HepG2 (cell line): ENCODE data around the gene DOCK4. TPM values are rescaled to one million over a fixed set of nuclear protein-coding genes. Genes with fewer than 3 reads are reported as not detected.

ENCODE experiments used
- ATAC-seq: fragments of 200-7000 bp; cut with Tn5 transposase; 3 replicates; pipeline ENCODE4 v1.9.1; 2020; ENCODE audit warnings: mild to moderate bottlenecking, moderate library complexity
- BruUV-seq: library from RNA; stranded (reverse); fragments of 400-500 nt; replicated peaks from 2 replicates; lab custom pipeline; 2021; lab: Mats Ljungman, UMichigan
- CTCF ChIA-PET: fragments of 300-600 bp; formaldehyde crosslinking; extraction: SDS; loops from one replicate; lab custom pipeline; 2021; ENCODE audit warnings: low total read pairs, inconsistent platforms, low intra/inter-chr PET ratio; lab: Yijun Ruan, JAX
- POLR2A ChIA-PET: fragments of 350-600 bp; sonication (Branson Sonifier 250); formaldehyde crosslinking; loops from one replicate; lab custom pipeline; 2020; ENCODE audit warnings: antibody characterized with exemption, inconsistent platforms; lab: Yijun Ruan, JAX
- DNase-seq: peaks from one replicate; pipeline ENCODE4 v3.0.0-alpha.2; 2015; ENCODE audit warnings: low spot score
- FAIRE-seq: peaks from 3 replicates; lab custom pipeline; 2011; peaks lifted over from hg19 to GRCh38; lab: Jason Lieb, UNC
- H2AFZ ChIP-seq: one replicate; pipeline ENCODE4 v1.6.1; 2011; ENCODE audit warnings: low read length, inconsistent platforms
- H3K27ac ChIP-seq: fragments of 300-600 bp; 3 replicates; pipeline ENCODE4 v1.8.0; 2011; ENCODE audit warnings: mixed run types, mild to moderate bottlenecking, mixed read lengths, low read length, inconsistent platforms; ENCODE audit not compliant: insufficient read depth; ENCODE audit errors: extremely low read length
- H3K27me3 ChIP-seq, 2 experiments: fragments of 200-600 bp in 1 of 2; 2 replicates in 1 of 2; 3 replicates in 1 of 2; pipeline versions ENCODE4 v1.6.0 to v1.8.0; 2011; ENCODE audit warnings: low read length in 2 of 2, mild to moderate bottlenecking in 2 of 2, moderate library complexity in 2 of 2, inconsistent platforms in 1 of 2; ENCODE audit not compliant: insufficient read depth in 2 of 2, control insufficient read depth in 1 of 2
- H3K36me3 ChIP-seq, 2 experiments: fragments of 200-600 bp in 1 of 2; replicated peaks in 1 of 2; 2 replicates in 1 of 2; 3 replicates in 1 of 2; pipeline versions ENCODE4 v1.5.1 to v1.8.0; 2011; ENCODE audit warnings: low read length in 2 of 2, inconsistent platforms in 1 of 2; ENCODE audit not compliant: insufficient read depth in 2 of 2, control insufficient read depth in 1 of 2
- H3K4me1 ChIP-seq: 2 replicates; pipeline ENCODE4 v1.5.1; 2012; ENCODE audit warnings: low read length, inconsistent platforms; ENCODE audit not compliant: insufficient read depth
- H3K4me2 ChIP-seq: 2 replicates; pipeline ENCODE4 v1.6.0; 2011; ENCODE audit warnings: low read depth, low read length, inconsistent platforms
- H3K4me3 ChIP-seq, 3 experiments: fragments of 200-600 bp in 1 of 3; sonication (generic), shearing (Covaris generic) in 1 of 3; replicated peaks in 1 of 3; 2 replicates each; pipeline ENCODE4 v1.5.1; 2011 to 2016; ENCODE audit warnings: low read length in 3 of 3, inconsistent platforms in 2 of 3, low read depth in 2 of 3, mild to moderate bottlenecking in 2 of 3, control low read depth in 1 of 3, mixed read lengths in 1 of 3; ENCODE audit not compliant: insufficient read depth in 1 of 3
- H3K79me2 ChIP-seq: one replicate; pipeline ENCODE4 v1.6.1; 2011; ENCODE audit warnings: low read length, inconsistent platforms; ENCODE audit not compliant: insufficient read depth
- H3K9ac ChIP-seq: 2 replicates; pipeline ENCODE4 v1.6.0; 2011; ENCODE audit warnings: mild to moderate bottlenecking, low read depth, low read length, inconsistent platforms; ENCODE audit not compliant: insufficient read depth
- H3K9me3 ChIP-seq: 2 replicates; pipeline ENCODE4 v1.5.1; 2012; ENCODE audit warnings: mild to moderate bottlenecking, low read length
- H4K20me1 ChIP-seq: 2 replicates; pipeline ENCODE4 v1.6.0; 2011; ENCODE audit warnings: inconsistent platforms, mild to moderate bottlenecking, low read length, moderate library complexity; ENCODE audit not compliant: insufficient read depth
- ATAD3A ChIP-seq: sonication (generic); formaldehyde crosslinking; IDR thresholded peaks from 2 replicates; pipeline ENCODE4 v1.4.0; 2020; ENCODE audit warnings: missing genetic modification reagents
- NFE2L2 ChIP-seq: fragments of 150-350 bp; IDR thresholded peaks from 2 replicates; pipeline ENCODE4 v1.6.1; 2014; ENCODE audit warnings: low read length
- SRY ChIP-seq: sonication (generic); formaldehyde crosslinking; IDR thresholded peaks from 2 replicates; pipeline ENCODE4 v1.8.0; 2022; ENCODE audit warnings: mild to moderate bottlenecking, missing genetic modification reagents
- TMF1 ChIP-seq: sonication (generic); formaldehyde crosslinking; IDR thresholded peaks from 2 replicates; pipeline ENCODE4 v1.8.1; 2022; ENCODE audit warnings: low read depth, missing genetic modification reagents
- TP53 ChIP-seq: sonication (generic); formaldehyde crosslinking; conservative IDR thresholded peaks from 2 replicates; pipeline ENCODE4 v1.4.0; 2020; ENCODE audit warnings: missing genetic modification reagents
- ZNF615 ChIP-seq: sonication (generic); formaldehyde crosslinking; IDR thresholded peaks from 2 replicates; pipeline ENCODE4 v1.5.0; 2020; ENCODE audit warnings: mild to moderate bottlenecking, missing genetic modification reagents, borderline replicate concordance
- WGBS: methylation state at CpG from one replicate; pipeline ENCODE4 v1.1.6; 2017; ENCODE audit warnings: low lambda C conversion rate; 5-methylcytosine and 5-hydroxymethylcytosine counted together
- in situ Hi-C: cut with HindIII; loops from 2 replicates; pipeline ENCODE4 v1.10.0; 2017; ENCODE audit warnings: low pct_unique_long_range_greater_than_20kb; ENCODE audit not compliant: extremely low pct_ligation_motif_present
- intact Hi-C: fragments of 100-400 bp; cut with micrococcal nuclease; formaldehyde crosslinking; loops from one replicate; pipeline ENCODE4 v1.10.0; 2022; ENCODE audit not compliant: unreplicated experiment
- polyA plus RNA-seq, 8 experiments: library from polyadenylated mRNA; depleted of rRNA in 3 of 8; stranded (reverse) in 7 of 8; unstranded in 1 of 8; fragments of >200 nt; fragmentation: Illumina TruSeq in 4 of 8; extraction: Trizol in 4 of 8; gene quantifications; 2 replicates each; pipeline versions ENCODE4 v1.2.1 to v1.2.3, GENCODE V29; 2011 to 2016; ENCODE audit warnings: low read depth in 4 of 8, missing spikeins in 1 of 8, mixed read lengths in 1 of 8; ENCODE audit not compliant: insufficient read depth in 1 of 8
- total RNA-seq, 5 experiments: library from RNA; depleted of rRNA; stranded (reverse); fragments of >200 nt; fragmentation: Illumina TruSeq; extraction: Trizol; gene quantifications; 2 replicates each; pipeline ENCODE4 v1.2.3, GENCODE V29; 2016; ENCODE audit warnings: low read depth in 1 of 5
- TF ChIP-seq, protein P1 (sequence below): sonication (generic); formaldehyde crosslinking; IDR thresholded peaks from 2 replicates; pipeline ENCODE4 v1.5.0; 2020; ENCODE audit warnings: missing genetic modification reagents
- TF ChIP-seq, protein P2 (sequence below): IDR thresholded peaks from 2 replicates; pipeline ENCODE4 v1.6.1; 2016; ENCODE audit warnings: control low read depth
- TF ChIP-seq, protein P3 (sequence below): sonication (generic); formaldehyde crosslinking; IDR thresholded peaks from 2 replicates; pipeline ENCODE4 v1.4.0; 2020; ENCODE audit warnings: missing genetic modification reagents, borderline replicate concordance
- TF ChIP-seq, protein P4 (sequence below): sonication (generic); formaldehyde crosslinking; IDR thresholded peaks from 2 replicates; pipeline ENCODE4 v1.8.0; 2023; ENCODE audit warnings: mild to moderate bottlenecking, missing genetic modification reagents

Gene DOCK4
- total and polyA plus RNA-seq, 2 of the 13 experiments (the other 11 are each of a cell fraction or from before 2014, with no cell fraction given): 13.5 to 17.4 TPM

DNA sequence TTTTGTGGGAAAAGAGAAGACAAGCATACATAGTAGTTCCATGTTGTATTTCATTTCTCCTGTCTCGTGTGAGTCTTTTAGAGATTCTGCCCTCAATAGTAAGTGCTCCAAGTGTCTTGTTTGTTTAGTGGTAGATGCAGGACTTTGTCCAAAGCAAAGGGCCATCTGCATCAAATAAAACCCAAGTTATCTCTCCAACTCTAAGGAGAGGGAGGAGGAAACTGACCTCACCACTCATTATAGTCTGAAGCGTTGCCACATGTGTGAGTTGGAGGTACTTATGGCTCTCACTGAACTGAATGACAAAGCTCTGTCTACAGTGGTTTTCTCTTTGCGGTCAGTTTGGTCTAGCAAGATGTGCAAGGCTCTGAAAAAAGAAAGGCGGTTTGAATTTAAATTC is 272.6 kb downstream of the DOCK4 start:
- intact Hi-C loops: loop anchor here (5.0 kb wide), 1 partner anchor 274 kb away; the partner anchor contains the start of genes DOCK4 and ZNF277
- BruUV-seq: no TSS peak
- Histone ChIP-seq H3K36me3 (peaks cover 6 to 19% of the 10 kb centered on the region in 2 experiments; a peak in 4 of 5 replicates), H4K20me1 (no peaks in the 10 kb centered on the region), H3K9me3 (no peaks in the 10 kb centered on the region), H3K4me1 (peaks cover 44% of the 10 kb centered on the region), H3K4me3 (no peak overlapping the region), H3K4me2 (no peak overlapping the region), H3K79me2 (no peaks in the 10 kb centered on the region), H3K27ac (no peak overlapping the region), H3K9ac (no peak overlapping the region), H2AFZ (no peak overlapping the region), H3K27me3 (no peaks in the 10 kb centered on the region)
- 90% methylated on average over 4 of the region's 4 CpGs for WGBS
- DNase-seq: no peak
- in situ Hi-C loops: no loop called here
- no peak for ATAC-seq
- no peak for FAIRE-seq
- CTCF ChIA-PET: no interaction called here
- TF ChIP-seq TMF1 (CRISPR knock-in tag) (no peak), SRY (CRISPR knock-in tag) (no peak), TP53 (no peak), ZNF615 (CRISPR knock-in tag) (no peak), ATAD3A (CRISPR knock-in tag) (no peak), NFE2L2 (no peak)
- TF ChIP-seq, protein P1, sequence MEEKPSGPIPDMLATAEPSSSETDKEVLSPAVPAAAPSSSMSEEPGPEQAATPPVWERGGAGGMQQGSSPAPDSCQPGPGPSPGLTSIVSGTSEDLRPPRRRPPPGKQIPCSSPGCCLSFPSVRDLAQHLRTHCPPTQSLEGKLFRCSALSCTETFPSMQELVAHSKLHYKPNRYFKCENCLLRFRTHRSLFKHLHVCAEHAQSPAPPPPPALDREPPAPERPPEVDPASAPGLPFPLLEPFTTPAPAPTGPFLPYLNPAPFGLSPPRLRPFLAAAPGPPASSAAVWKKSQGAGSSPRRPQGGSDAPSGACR (CRISPR knock-in tag): no peak
- TF ChIP-seq, protein P2, sequence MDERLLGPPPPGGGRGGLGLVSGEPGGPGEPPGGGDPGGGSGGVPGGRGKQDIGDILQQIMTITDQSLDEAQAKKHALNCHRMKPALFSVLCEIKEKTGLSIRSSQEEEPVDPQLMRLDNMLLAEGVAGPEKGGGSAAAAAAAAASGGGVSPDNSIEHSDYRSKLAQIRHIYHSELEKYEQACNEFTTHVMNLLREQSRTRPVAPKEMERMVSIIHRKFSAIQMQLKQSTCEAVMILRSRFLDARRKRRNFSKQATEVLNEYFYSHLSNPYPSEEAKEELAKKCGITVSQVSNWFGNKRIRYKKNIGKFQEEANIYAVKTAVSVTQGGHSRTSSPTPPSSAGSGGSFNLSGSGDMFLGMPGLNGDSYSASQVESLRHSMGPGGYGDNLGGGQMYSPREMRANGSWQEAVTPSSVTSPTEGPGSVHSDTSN: no peak
- TF ChIP-seq, protein P3, sequence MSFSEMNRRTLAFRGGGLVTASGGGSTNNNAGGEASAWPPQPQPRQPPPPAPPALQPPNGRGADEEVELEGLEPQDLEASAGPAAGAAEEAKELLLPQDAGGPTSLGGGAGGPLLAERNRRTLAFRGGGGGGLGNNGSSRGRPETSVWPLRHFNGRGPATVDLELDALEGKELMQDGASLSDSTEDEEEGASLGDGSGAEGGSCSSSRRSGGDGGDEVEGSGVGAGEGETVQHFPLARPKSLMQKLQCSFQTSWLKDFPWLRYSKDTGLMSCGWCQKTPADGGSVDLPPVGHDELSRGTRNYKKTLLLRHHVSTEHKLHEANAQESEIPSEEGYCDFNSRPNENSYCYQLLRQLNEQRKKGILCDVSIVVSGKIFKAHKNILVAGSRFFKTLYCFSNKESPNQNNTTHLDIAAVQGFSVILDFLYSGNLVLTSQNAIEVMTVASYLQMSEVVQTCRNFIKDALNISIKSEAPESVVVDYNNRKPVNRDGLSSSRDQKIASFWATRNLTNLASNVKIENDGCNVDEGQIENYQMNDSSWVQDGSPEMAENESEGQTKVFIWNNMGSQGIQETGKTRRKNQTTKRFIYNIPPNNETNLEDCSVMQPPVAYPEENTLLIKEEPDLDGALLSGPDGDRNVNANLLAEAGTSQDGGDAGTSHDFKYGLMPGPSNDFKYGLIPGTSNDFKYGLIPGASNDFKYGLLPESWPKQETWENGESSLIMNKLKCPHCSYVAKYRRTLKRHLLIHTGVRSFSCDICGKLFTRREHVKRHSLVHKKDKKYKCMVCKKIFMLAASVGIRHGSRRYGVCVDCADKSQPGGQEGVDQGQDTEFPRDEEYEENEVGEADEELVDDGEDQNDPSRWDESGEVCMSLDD (CRISPR knock-in tag): no peak
- TF ChIP-seq, protein P4, sequence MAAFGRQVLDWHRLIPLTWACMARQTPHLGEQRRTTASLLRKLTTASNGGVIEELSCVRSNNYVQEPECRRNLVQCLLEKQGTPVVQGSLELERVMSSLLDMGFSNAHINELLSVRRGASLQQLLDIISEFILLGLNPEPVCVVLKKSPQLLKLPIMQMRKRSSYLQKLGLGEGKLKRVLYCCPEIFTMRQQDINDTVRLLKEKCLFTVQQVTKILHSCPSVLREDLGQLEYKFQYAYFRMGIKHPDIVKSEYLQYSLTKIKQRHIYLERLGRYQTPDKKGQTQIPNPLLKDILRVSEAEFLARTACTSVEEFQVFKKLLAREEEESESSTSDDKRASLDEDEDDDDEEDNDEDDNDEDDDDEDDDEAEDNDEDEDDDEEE (CRISPR knock-in tag): no peak
- TF ChIP-seq, all 625 proteins: peak for 0
- POLR2A ChIA-PET: no interaction called here
